IPS-NIHi11 (cell line): ENCODE measurements around the gene PTGES3.

ENCODE experiments used
- DNase-seq: peaks from one replicate; pipeline ENCODE4 v3.0.0; 2012; ENCODE audit warnings: mixed read lengths, low spot score

PTGES3 gene

GRCh38 chr12:56629459-56630179 lies 58.5 kb downstream of the PTGES3 start:
- peak; percentile 39 for DNase-seq

GRCh38 chr12:56628671-56629458 lies 59.2 kb downstream of the PTGES3 start:
- peak; percentile 50 for DNase-seq

- no peak for DNase-seq
Observed at GRCh38 chr12:56626701-56627100, 61.4 kb downstream of the PTGES3 start.

GRCh38 chr12:56622535-56622934 lies 65.5 kb downstream of the PTGES3 start:
- no peak for DNase-seq

- DNase-seq: no peak
Observed at GRCh38 chr12:56616925-56617324, 71.2 kb downstream of the PTGES3 start.

GRCh38 chr12:56616244-56616643 lies 71.8 kb downstream of the PTGES3 start:
- no peak for DNase-seq

- no peak for DNase-seq
Observed at GRCh38 chr12:56614627-56615026, 73.5 kb downstream of the PTGES3 start.
